NCI-H2171 treated with DMSO at 0.1 percent for 48 hours (cell line): ENCODE measurements around the gene UST.
"Not testable (repeated sequence)": the region's sequence is repeated elsewhere in the genome, so short reads cannot be mapped to it uniquely, and the experiment has no call there.

Experiments
- DNase-seq: peaks from one replicate; lab custom pipeline; 2025; lab: John Stamatoyannopoulos, UW

Gene UST

GRCh38 chr6:148951662-148952061, 204.8 kb downstream of the UST start:
- DNase-seq = no peak

GRCh38 chr6:148952147-148953035, 205.6 kb downstream of the UST start:
- no peak for DNase-seq

GRCh38 chr6:148954461-148954860, 207.6 kb downstream of the UST start:
- no peak for DNase-seq

- no peak for DNase-seq
Observed at GRCh38 chr6:148954934-148955333, 208.1 kb downstream of the UST start.

- no peak for DNase-seq
Observed at GRCh38 chr6:148955441-148955840, 208.6 kb downstream of the UST start.

GRCh38 chr6:148956163-148956562, 209.3 kb downstream of the UST start:
- DNase-seq = not testable (repeated sequence)

GRCh38 chr6:148957752-148958151, 210.9 kb downstream of the UST start:
- DNase-seq = no peak

GRCh38 chr6:148959008-148959407, 212.2 kb downstream of the UST start:
- DNase-seq = peak; percentile 20

GRCh38 chr6:148959501-148959900, 212.7 kb downstream of the UST start:
- DNase-seq = no peak

- no peak for DNase-seq
Observed at GRCh38 chr6:148962854-148963515, 216.2 kb downstream of the UST start.

GRCh38 chr6:148963738-148964137, 216.9 kb downstream of the UST start:
- no peak for DNase-seq

- no peak for DNase-seq
Observed at GRCh38 chr6:148964467-148964866, 217.6 kb downstream of the UST start.

GRCh38 chr6:148965287-148965686, 218.5 kb downstream of the UST start:
- DNase-seq = no peak

GRCh38 chr6:148967011-148967520, 220.2 kb downstream of the UST start:
- no peak for DNase-seq

GRCh38 chr6:148967541-148967956, 220.7 kb downstream of the UST start:
- no peak for DNase-seq

- DNase-seq = no peak
Observed at GRCh38 chr6:148968771-148969602, 222.2 kb downstream of the UST start.

- DNase-seq = peak; percentile 96
Observed at GRCh38 chr6:148969603-148970061, 222.8 kb downstream of the UST start.

- DNase-seq = no peak
Observed at GRCh38 chr6:148971031-148971927, 224.4 kb downstream of the UST start.

- DNase-seq = peak; percentile 94
Observed at GRCh38 chr6:148972481-148972880, 225.7 kb downstream of the UST start.

- peak; percentile 62 for DNase-seq
Observed at GRCh38 chr6:148973538-148974208, 226.8 kb downstream of the UST start.
